HCT116 (cell line): ENCODE results near the gene GID4. TPM values are rescaled to one million over a fixed set of nuclear protein-coding genes. Genes with fewer than 3 reads are reported as not detected.

Experiments used
- ATAC-seq: fragments of 200-7000 bp; cut with Tn5 transposase; 2 replicates; pipeline ENCODE4 v1.9.1; 2020; ENCODE audit warnings: mild to moderate bottlenecking, moderate library complexity
- BruUV-seq: library from RNA; stranded (reverse); fragments of 400-500 nt; replicated peaks from 2 replicates; lab custom pipeline; 2021; lab: Mats Ljungman, UMichigan
- CTCF ChIA-PET: fragments of 300-600 bp; sonication (Branson Sonifier 250); formaldehyde crosslinking; loops from one replicate; lab custom pipeline; 2021; ENCODE audit warnings: antibody characterized with exemption; lab: Charles Lee
- POLR2A ChIA-PET: fragments of 300-600, 350-600 bp; sonication (Branson Sonifier 250); formaldehyde crosslinking; loops from one replicate; lab custom pipeline; 2021; ENCODE audit warnings: antibody characterized with exemption; lab: Charles Lee
- RAD21 ChIA-PET, 2 experiments: fragments of 300-600 bp; sonication (Branson Sonifier 250); formaldehyde crosslinking; loops; one replicate each; lab custom pipeline; 2023; ENCODE audit warnings: low total read pairs in 2 of 2; ENCODE audit not compliant: uncharacterized antibody in 2 of 2, unreplicated experiment in 2 of 2, low non-redundant PET in 1 of 2; lab: Charles Lee
- DNase-seq: peaks from one replicate; pipeline ENCODE4 v3.0.0-alpha.2; 2010; ENCODE audit warnings: low read depth, low spot score
- H2AFZ ChIP-seq: fragments of 200-600 bp; shearing (Covaris generic), sonication (generic); 2 replicates; pipeline ENCODE4 v1.6.1; 2017; ENCODE audit warnings: low read depth, mixed run types, mixed read lengths, antibody characterized with exemption, low read length; ENCODE audit not compliant: poor library complexity, severe bottlenecking
- H3K27ac ChIP-seq: 2 replicates; pipeline ENCODE4 v1.5.1; 2012; ENCODE audit warnings: low read depth, low read length
- H3K27me3 ChIP-seq: fragments of 200-600 bp; sonication (generic); 2 replicates; pipeline ENCODE4 v1.6.1; 2016; ENCODE audit warnings: mixed run types, low read length, mixed read lengths; ENCODE audit not compliant: insufficient read depth
- H3K36me3 ChIP-seq, 2 experiments: fragments of 200-500 bp in 1 of 2; fragments of 200-600 bp in 1 of 2; sonication (Bioruptor generic) in 1 of 2; sonication (generic) in 1 of 2; 2 replicates each; pipeline versions ENCODE4 v1.5.1 to v1.6.1; 2014 to 2016; ENCODE audit warnings: low read length in 2 of 2, inconsistent platforms in 1 of 2, mixed read lengths in 1 of 2, mixed run types in 1 of 2; ENCODE audit not compliant: insufficient read depth in 2 of 2, control insufficient read depth in 1 of 2
- H3K4me1 ChIP-seq, 2 experiments: fragments of 200-600 bp in 1 of 2; sonication (generic) in 1 of 2; 2 replicates each; pipeline versions ENCODE4 v1.5.1 to v1.6.1; 2012 to 2017; ENCODE audit warnings: low read length in 2 of 2, inconsistent platforms in 1 of 2, mild to moderate bottlenecking in 1 of 2, mixed read lengths in 1 of 2, mixed run types in 1 of 2, moderate library complexity in 1 of 2; ENCODE audit not compliant: insufficient read depth in 2 of 2, control insufficient read depth in 1 of 2
- H3K4me2 ChIP-seq: fragments of 200-600 bp; sonication (generic); 2 replicates; pipeline ENCODE4 v1.6.1; 2017; ENCODE audit warnings: mixed run types, low read length, mixed read lengths
- H3K4me3 ChIP-seq, 2 experiments: fragments of 200-600 bp in 1 of 2; sonication (generic) in 1 of 2; replicated peaks in 1 of 2; 2 replicates each; pipeline ENCODE4 v1.5.1; 2011 to 2016; ENCODE audit warnings: low read length in 2 of 2, control low read depth in 1 of 2, low read depth in 1 of 2, mild to moderate bottlenecking in 1 of 2, mixed read lengths in 1 of 2, mixed run types in 1 of 2
- H3K79me2 ChIP-seq: fragments of 200-600 bp; sonication (generic); 2 replicates; pipeline ENCODE4 v1.6.1; 2017; ENCODE audit warnings: mild to moderate bottlenecking, mixed run types, low read length, moderate library complexity, mixed read lengths; ENCODE audit not compliant: insufficient read depth
- H3K9ac ChIP-seq: fragments of 200-600 bp; sonication (generic); 2 replicates; pipeline ENCODE4 v1.6.1; 2016; ENCODE audit warnings: low read length, mixed read lengths
- H3K9me2 ChIP-seq: fragments of 200-600 bp; sonication (generic), shearing (Covaris generic); 2 replicates; pipeline ENCODE4 v1.6.1; 2017; ENCODE audit warnings: mixed run types, mild to moderate bottlenecking, moderate library complexity; ENCODE audit not compliant: insufficient read depth
- H3K9me3 ChIP-seq, 2 experiments: fragments of 200-500 bp in 1 of 2; fragments of 200-600 bp in 1 of 2; sonication (Bioruptor generic) in 1 of 2; sonication (generic) in 1 of 2; 2 replicates each; pipeline ENCODE4 v1.6.1; 2014 to 2017; ENCODE audit warnings: low read length in 2 of 2, mixed read lengths in 2 of 2, inconsistent platforms in 1 of 2, low read depth in 1 of 2, mild to moderate bottlenecking in 1 of 2, mixed run types in 1 of 2, moderate library complexity in 1 of 2; ENCODE audit not compliant: control insufficient read depth in 1 of 2, insufficient read depth in 1 of 2
- H4K20me1 ChIP-seq: fragments of 200-600 bp; sonication (generic), shearing (Covaris generic); 2 replicates; pipeline ENCODE4 v1.6.1; 2017; ENCODE audit warnings: mixed run types, mild to moderate bottlenecking, moderate library complexity; ENCODE audit not compliant: insufficient read depth
- ATF3 ChIP-seq: IDR thresholded peaks from 2 replicates; pipeline ENCODE4 v1.6.1; 2012
- CEBPB ChIP-seq: IDR thresholded peaks from 2 replicates; pipeline ENCODE4 v1.6.1; 2012; ENCODE audit warnings: low read depth
- CTCF ChIP-seq, 3 experiments: fragments of 200-600 bp in 1 of 3; sonication (generic) in 1 of 3; IDR thresholded peaks in 2 of 3; conservative IDR thresholded peaks in 1 of 3; 2 replicates each; pipeline ENCODE4 v1.5.1; 2012 to 2017; ENCODE audit warnings: low read depth in 2 of 3, low read length in 2 of 3, antibody characterized with exemption in 1 of 3, borderline replicate concordance in 1 of 3, control low read depth in 1 of 3, mild to moderate bottlenecking in 1 of 3, mixed read lengths in 1 of 3, mixed run types in 1 of 3, moderate library complexity in 1 of 3; ENCODE audit not compliant: insufficient read depth in 1 of 3
- EGR1 ChIP-seq: IDR thresholded peaks from 2 replicates; pipeline ENCODE4 v1.6.1; 2012; ENCODE audit warnings: low read depth
- ELF1 ChIP-seq: IDR thresholded peaks from 2 replicates; pipeline ENCODE4 v1.6.1; 2012; ENCODE audit warnings: low read depth, borderline replicate concordance
- EZH2 ChIP-seq: fragments of 200-600 bp; sonication (generic); IDR thresholded peaks from 2 replicates; pipeline ENCODE4 v1.6.1; 2017; ENCODE audit warnings: antibody characterized with exemption, mixed run types
- FOSL1 ChIP-seq: IDR thresholded peaks from 2 replicates; pipeline ENCODE4 v1.6.1; 2012; ENCODE audit warnings: low read depth
- JUND ChIP-seq: IDR thresholded peaks from 2 replicates; pipeline ENCODE4 v1.6.1; 2012
- POLR2A ChIP-seq: IDR thresholded peaks from 2 replicates; pipeline ENCODE4 v1.7.0; 2011; ENCODE audit warnings: borderline replicate concordance; ENCODE audit not compliant: insufficient read depth, insufficient read length; ENCODE audit errors: extremely low read depth
- POLR2AphosphoS5 ChIP-seq: IDR thresholded peaks from 2 replicates; pipeline ENCODE4 v1.6.1; 2011; ENCODE audit warnings: mild to moderate bottlenecking, low read depth, low read length, moderate library complexity
- RAD21 ChIP-seq: IDR thresholded peaks from 2 replicates; pipeline ENCODE4 v1.6.1; 2012; ENCODE audit warnings: low read depth, mild to moderate bottlenecking
- SIN3A ChIP-seq: IDR thresholded peaks from 2 replicates; pipeline ENCODE4 v1.6.1; 2012; ENCODE audit warnings: low read depth
- SP1 ChIP-seq: IDR thresholded peaks from 2 replicates; pipeline ENCODE4 v1.6.1; 2012; ENCODE audit warnings: low read depth
- SRF ChIP-seq: IDR thresholded peaks from 2 replicates; pipeline ENCODE4 v1.6.1; 2012; ENCODE audit warnings: low read depth
- YY1 ChIP-seq: IDR thresholded peaks from 2 replicates; pipeline ENCODE4 v1.6.1; 2011; ENCODE audit warnings: low read length, low read depth, moderate library complexity, mild to moderate bottlenecking; ENCODE audit not compliant: insufficient replicate concordance; ENCODE audit errors: extremely low read depth
- ZFX ChIP-seq: fragments of 450-650 bp; IDR thresholded peaks from 2 replicates; pipeline ENCODE4 v1.6.1; 2017
- intact Hi-C: fragments of 100-400 bp; cut with micrococcal nuclease; formaldehyde crosslinking; loops from 2 replicates; pipeline ENCODE4 v1.10.0; 2022
- total RNA-seq: library from RNA; stranded (reverse); gene quantifications from one replicate; pipeline ENCODE4 v1.2.1, GENCODE V29; 2021; ENCODE audit not compliant: unreplicated experiment
- TF ChIP-seq, protein P1 (sequence below): IDR thresholded peaks from 2 replicates; pipeline ENCODE4 v1.6.1; 2011; ENCODE audit warnings: mild to moderate bottlenecking, low read length, moderate library complexity; ENCODE audit not compliant: insufficient replicate concordance; ENCODE audit errors: extremely low read depth
- TF ChIP-seq, protein P2 (sequence below): IDR thresholded peaks from 2 replicates; pipeline ENCODE4 v1.6.1; 2012; ENCODE audit warnings: low read depth
- TF ChIP-seq, protein P3 (sequence below): IDR thresholded peaks from 2 replicates; pipeline ENCODE4 v1.6.1; 2012

GID4 gene
- total RNA-seq, 1 experiment from 2014 or later, result 10.8 TPM

DNA sequence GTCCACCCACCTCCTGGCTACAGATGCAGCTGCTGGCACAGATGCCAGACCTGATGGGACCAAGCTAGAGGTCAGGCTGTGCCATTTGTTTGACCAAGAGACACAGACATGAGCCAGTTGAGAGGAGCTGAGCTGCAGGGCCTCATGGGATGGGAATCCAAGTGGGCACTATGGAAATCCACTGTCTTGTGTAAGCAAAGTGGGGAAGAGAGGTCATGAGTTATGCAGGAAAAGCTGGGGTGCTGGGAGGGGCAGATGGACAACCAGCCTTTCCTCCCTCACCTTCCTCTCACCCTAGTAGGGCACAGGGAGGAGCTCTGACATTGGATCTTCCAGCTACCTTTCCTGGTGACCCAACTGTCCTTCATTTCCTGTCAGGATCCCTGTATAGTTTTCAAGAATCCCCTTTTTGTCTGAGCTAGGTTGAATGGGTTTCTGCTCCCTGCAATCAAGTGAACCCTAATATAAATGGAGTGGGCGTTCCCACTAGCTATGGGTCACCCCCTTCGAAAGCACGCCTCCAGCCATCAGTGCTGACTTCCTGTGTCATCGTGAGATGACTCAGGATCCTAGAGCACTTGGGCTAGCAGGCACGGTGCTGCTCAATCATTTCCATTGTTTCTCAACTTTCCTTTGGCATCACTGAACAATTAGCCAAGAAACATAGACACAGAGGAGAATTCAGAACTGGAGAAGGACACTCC lies 13.8 kb upstream of the GID4 start:
- Histone ChIP-seq H3K4me3 (no peak overlapping the region), H3K4me1 (peaks cover 0 to 17% of the 10 kb centered on the region in 2 experiments; a peak in 1 of 4 replicates), H3K4me2 (0 out of 2 replicates have a peak overlapping the region, but pooled peaks have one; percentile 13), H3K36me3 (0 out of 4 replicates have a peak, but pooled peaks cover 0 to 4% of the 10 kb centered on the region in 2 experiments), H3K79me2 (no peaks in the 10 kb centered on the region), H3K27ac (no peak overlapping the region), H3K9me3 (no peaks in the 10 kb centered on the region), H3K9me2 (no peaks in the 10 kb centered on the region), H3K9ac (no peak overlapping the region), H3K27me3 (no peaks in the 10 kb centered on the region), H2AFZ (no peak overlapping the region), H4K20me1 (no peaks in the 10 kb centered on the region)
- no TSS peak for BruUV-seq
- CTCF ChIA-PET, result interaction anchor here (0.8 kb wide), 1 partner anchor 10 kb away, joined by 3 read pairs; no protein-coding TSS in a partner anchor
- intact Hi-C loops, result no loop called here
- RAD21 ChIA-PET, result no interaction called here
- TF ChIP-seq YY1, result no peak
- no peak for TF ChIP-seq RAD21
- TF ChIP-seq JUND, result no peak
- TF ChIP-seq POLR2A, result no peak
- TF ChIP-seq, protein P1, sequence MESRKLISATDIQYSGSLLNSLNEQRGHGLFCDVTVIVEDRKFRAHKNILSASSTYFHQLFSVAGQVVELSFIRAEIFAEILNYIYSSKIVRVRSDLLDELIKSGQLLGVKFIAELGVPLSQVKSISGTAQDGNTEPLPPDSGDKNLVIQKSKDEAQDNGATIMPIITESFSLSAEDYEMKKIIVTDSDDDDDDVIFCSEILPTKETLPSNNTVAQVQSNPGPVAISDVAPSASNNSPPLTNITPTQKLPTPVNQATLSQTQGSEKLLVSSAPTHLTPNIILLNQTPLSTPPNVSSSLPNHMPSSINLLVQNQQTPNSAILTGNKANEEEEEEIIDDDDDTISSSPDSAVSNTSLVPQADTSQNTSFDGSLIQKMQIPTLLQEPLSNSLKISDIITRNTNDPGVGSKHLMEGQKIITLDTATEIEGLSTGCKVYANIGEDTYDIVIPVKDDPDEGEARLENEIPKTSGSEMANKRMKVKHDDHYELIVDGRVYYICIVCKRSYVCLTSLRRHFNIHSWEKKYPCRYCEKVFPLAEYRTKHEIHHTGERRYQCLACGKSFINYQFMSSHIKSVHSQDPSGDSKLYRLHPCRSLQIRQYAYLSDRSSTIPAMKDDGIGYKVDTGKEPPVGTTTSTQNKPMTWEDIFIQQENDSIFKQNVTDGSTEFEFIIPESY, result no peak
- no peak for TF ChIP-seq POLR2AphosphoS5
- no peak for TF ChIP-seq FOSL1
- TF ChIP-seq SP1, result no peak
- TF ChIP-seq, protein P2, sequence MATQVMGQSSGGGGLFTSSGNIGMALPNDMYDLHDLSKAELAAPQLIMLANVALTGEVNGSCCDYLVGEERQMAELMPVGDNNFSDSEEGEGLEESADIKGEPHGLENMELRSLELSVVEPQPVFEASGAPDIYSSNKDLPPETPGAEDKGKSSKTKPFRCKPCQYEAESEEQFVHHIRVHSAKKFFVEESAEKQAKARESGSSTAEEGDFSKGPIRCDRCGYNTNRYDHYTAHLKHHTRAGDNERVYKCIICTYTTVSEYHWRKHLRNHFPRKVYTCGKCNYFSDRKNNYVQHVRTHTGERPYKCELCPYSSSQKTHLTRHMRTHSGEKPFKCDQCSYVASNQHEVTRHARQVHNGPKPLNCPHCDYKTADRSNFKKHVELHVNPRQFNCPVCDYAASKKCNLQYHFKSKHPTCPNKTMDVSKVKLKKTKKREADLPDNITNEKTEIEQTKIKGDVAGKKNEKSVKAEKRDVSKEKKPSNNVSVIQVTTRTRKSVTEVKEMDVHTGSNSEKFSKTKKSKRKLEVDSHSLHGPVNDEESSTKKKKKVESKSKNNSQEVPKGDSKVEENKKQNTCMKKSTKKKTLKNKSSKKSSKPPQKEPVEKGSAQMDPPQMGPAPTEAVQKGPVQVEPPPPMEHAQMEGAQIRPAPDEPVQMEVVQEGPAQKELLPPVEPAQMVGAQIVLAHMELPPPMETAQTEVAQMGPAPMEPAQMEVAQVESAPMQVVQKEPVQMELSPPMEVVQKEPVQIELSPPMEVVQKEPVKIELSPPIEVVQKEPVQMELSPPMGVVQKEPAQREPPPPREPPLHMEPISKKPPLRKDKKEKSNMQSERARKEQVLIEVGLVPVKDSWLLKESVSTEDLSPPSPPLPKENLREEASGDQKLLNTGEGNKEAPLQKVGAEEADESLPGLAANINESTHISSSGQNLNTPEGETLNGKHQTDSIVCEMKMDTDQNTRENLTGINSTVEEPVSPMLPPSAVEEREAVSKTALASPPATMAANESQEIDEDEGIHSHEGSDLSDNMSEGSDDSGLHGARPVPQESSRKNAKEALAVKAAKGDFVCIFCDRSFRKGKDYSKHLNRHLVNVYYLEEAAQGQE, result no peak
- no peak for TF ChIP-seq ELF1
- no peak for TF ChIP-seq ATF3
- no peak for TF ChIP-seq CEBPB
- TF ChIP-seq, protein P3, sequence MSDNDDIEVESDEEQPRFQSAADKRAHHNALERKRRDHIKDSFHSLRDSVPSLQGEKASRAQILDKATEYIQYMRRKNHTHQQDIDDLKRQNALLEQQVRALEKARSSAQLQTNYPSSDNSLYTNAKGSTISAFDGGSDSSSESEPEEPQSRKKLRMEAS, result no peak
- no peak for TF ChIP-seq CTCF (IDR thresholded peaks at IDR 0.05 in 2 of 3, conservative IDR thresholded peaks at IDR 0.05 in 1 of 3; ENCODE audit: borderline replicate concordance in 1 of 3, insufficient read depth in 1 of 3, low read depth in 2 of 3, low read length in 2 of 3)
- TF ChIP-seq SIN3A, result no peak
- TF ChIP-seq SRF, result no peak
- no peak for TF ChIP-seq EZH2
- no peak for TF ChIP-seq EGR1
- no peak for TF ChIP-seq ZFX
- DNase-seq (no peak), ATAC-seq (peak; percentile 54; the same call in 1 of the 2 replicates)
- POLR2A ChIA-PET, result interaction anchor here (0.8 kb wide), 1 partner anchor 53 kb away, joined by 4 read pairs; the partner anchor contains the start of genes DRC3 and TOM1L2
